K562 (cell line): ENCODE measurements around the gene FBXL4. TPM values are rescaled to one million over a fixed set of nuclear protein-coding genes. Genes with fewer than 3 reads are reported as not detected.

Experiments used
- ATAC-seq: fragments of 200-7000 bp; cut with Tn5 transposase; 3 replicates; pipeline ENCODE4 v1.9.1; 2020; ENCODE audit warnings: moderate library complexity
- BruUV-seq: library from RNA; stranded (reverse); fragments of 400-500 nt; replicated peaks from 2 replicates; lab custom pipeline; 2021; lab: Mats Ljungman, UMichigan
- CTCF ChIA-PET: fragments of 300-600 bp; formaldehyde crosslinking; extraction: SDS; loops from one replicate; lab custom pipeline; 2021; ENCODE audit warnings: low intra/inter-chr PET ratio; lab: Yijun Ruan, JAX
- POLR2A ChIA-PET: fragments of 300-600, 350-650 bp; sonication (Branson Sonifier 250); formaldehyde crosslinking; extraction: SDS; loops from one replicate; lab custom pipeline; 2021; ENCODE audit warnings: antibody characterized with exemption, inconsistent platforms; lab: Yijun Ruan, JAX
- DNase-seq, 4 experiments: peaks; one replicate each; pipeline versions ENCODE4 v3.0.0 to v3.0.0-alpha.2; 2011 to 2018; ENCODE audit warnings: low spot score in 3 of 4, mixed read lengths in 3 of 4; ENCODE audit errors: extremely low read depth in 1 of 4
- FAIRE-seq: peaks from 2 replicates; lab custom pipeline; 2011; peaks lifted over from hg19 to GRCh38; lab: Jason Lieb, UNC
- H2AFZ ChIP-seq: 2 replicates; pipeline ENCODE4 v1.6.0; 2011; ENCODE audit warnings: low read depth, low read length, control low read depth, inconsistent platforms
- H3K27ac ChIP-seq: fragments of 200-600 bp; 3 replicates; pipeline ENCODE4 v1.8.0; 2011; ENCODE audit warnings: low read depth, mild to moderate bottlenecking, control low read depth, inconsistent platforms, low read length, moderate library complexity, mixed read lengths; ENCODE audit errors: extremely low read depth
- H3K27me3 ChIP-seq, 2 experiments: fragments of 300-600 bp in 1 of 2; 2 replicates in 1 of 2; 3 replicates in 1 of 2; pipeline versions ENCODE4 v1.6.0 to v1.8.0; 2011; ENCODE audit warnings: inconsistent platforms in 2 of 2, low read length in 2 of 2, mild to moderate bottlenecking in 1 of 2, mixed read lengths in 1 of 2, moderate library complexity in 1 of 2; ENCODE audit not compliant: control insufficient read depth in 2 of 2, insufficient read depth in 2 of 2
- H3K36me3 ChIP-seq: fragments of 300-600 bp; 3 replicates; pipeline ENCODE4 v1.8.0; 2011; ENCODE audit warnings: mild to moderate bottlenecking, low read length, inconsistent platforms; ENCODE audit not compliant: control insufficient read depth, insufficient read depth
- H3K4me1 ChIP-seq, 2 experiments: fragments of 200-600 bp in 1 of 2; replicated peaks in 1 of 2; 2 replicates in 1 of 2; 3 replicates in 1 of 2; pipeline versions ENCODE4 v1.5.1 to v1.8.0; 2011; ENCODE audit warnings: inconsistent platforms in 2 of 2, low read length in 2 of 2, mild to moderate bottlenecking in 1 of 2, mixed read lengths in 1 of 2, moderate library complexity in 1 of 2; ENCODE audit not compliant: control insufficient read depth in 2 of 2, insufficient read depth in 2 of 2
- H3K4me2 ChIP-seq: 2 replicates; pipeline ENCODE4 v1.6.1; 2011; ENCODE audit warnings: low read length, control low read depth, inconsistent platforms, mixed read lengths; ENCODE audit not compliant: insufficient read depth
- H3K4me3 ChIP-seq: fragments of 200-600 bp; sonication (generic), shearing (Covaris generic); 2 replicates; pipeline ENCODE4 v1.5.1; 2016; ENCODE audit warnings: control low read depth, inconsistent platforms
- H3K79me2 ChIP-seq: fragments of 200-600 bp; 3 replicates; pipeline ENCODE4 v1.8.0; 2011; ENCODE audit warnings: low read length, inconsistent platforms; ENCODE audit not compliant: control insufficient read depth, insufficient read depth
- H3K9ac ChIP-seq, 2 experiments: 2 replicates each; pipeline versions ENCODE4 v1.6.0 to v1.6.1; 2011; ENCODE audit warnings: low read depth in 2 of 2, low read length in 2 of 2, control low read depth in 1 of 2, inconsistent platforms in 1 of 2, mild to moderate bottlenecking in 1 of 2, mixed read lengths in 1 of 2; ENCODE audit not compliant: insufficient read depth in 1 of 2
- H3K9me1 ChIP-seq: one replicate; pipeline ENCODE4 v1.6.0; 2011; ENCODE audit warnings: inconsistent platforms, mild to moderate bottlenecking, low read length, moderate library complexity; ENCODE audit not compliant: control insufficient read depth, insufficient read depth
- H3K9me3 ChIP-seq: replicated peaks from 2 replicates; pipeline ENCODE4 v1.5.1; 2011; ENCODE audit warnings: low read depth, low read length, inconsistent platforms; ENCODE audit not compliant: control insufficient read depth, insufficient read depth
- H4K20me1 ChIP-seq: replicated peaks from 2 replicates; pipeline ENCODE4 v1.6.1; 2011; ENCODE audit warnings: low read length, inconsistent platforms, mixed read lengths; ENCODE audit not compliant: control insufficient read depth, insufficient read depth
- AFF4 ChIP-seq: sonication (generic); formaldehyde crosslinking; IDR thresholded peaks from 2 replicates; pipeline ENCODE4 v1.8.0; 2023; ENCODE audit warnings: mild to moderate bottlenecking, missing genetic modification reagents
- ARID1B ChIP-seq: fragments of 450-650 bp; IDR thresholded peaks from 2 replicates; pipeline ENCODE4 v1.6.1; 2016; ENCODE audit warnings: antibody characterized with exemption, mild to moderate bottlenecking, inconsistent platforms
- CREB1 ChIP-seq, 2 experiments: sonication (generic) in 1 of 2; formaldehyde crosslinking in 1 of 2; IDR thresholded peaks; 2 replicates each; pipeline versions ENCODE4 v1.6.1 to v1.8.0; 2012 to 2022; ENCODE audit warnings: inconsistent platforms in 1 of 2, mild to moderate bottlenecking in 1 of 2, missing genetic modification reagents in 1 of 2, moderate library complexity in 1 of 2
- DNMT1 ChIP-seq: fragments of 450-650 bp; IDR thresholded peaks from 2 replicates; pipeline ENCODE4 v1.6.1; 2016; ENCODE audit warnings: antibody characterized with exemption, mild to moderate bottlenecking
- DPF2 ChIP-seq: fragments of 450-650 bp; IDR thresholded peaks from 2 replicates; pipeline ENCODE4 v1.6.1; 2016
- FOXP1 ChIP-seq: sonication (generic); formaldehyde crosslinking; IDR thresholded peaks from 2 replicates; pipeline ENCODE4 v1.8.0; 2022; ENCODE audit warnings: mild to moderate bottlenecking, missing genetic modification reagents
- HDAC3 ChIP-seq: fragments of 450-650 bp; IDR thresholded peaks from 2 replicates; pipeline ENCODE4 v1.6.1; 2018; ENCODE audit warnings: borderline replicate concordance, mild to moderate bottlenecking, moderate library complexity; ENCODE audit not compliant: partially characterized antibody
- KLF16 ChIP-seq: IDR thresholded peaks from 2 replicates; pipeline ENCODE4 v1.6.1; 2016; ENCODE audit warnings: antibody characterized with exemption
- NBN ChIP-seq: fragments of 450-650 bp; IDR thresholded peaks from 2 replicates; pipeline ENCODE4 v1.6.1; 2016; ENCODE audit warnings: low read depth, mild to moderate bottlenecking
- NCOA1 ChIP-seq: fragments of 450-650 bp; IDR thresholded peaks from 2 replicates; pipeline ENCODE4 v1.6.1; 2016; ENCODE audit warnings: low read depth
- PPARD ChIP-seq: fragments of 250-450 bp; sonication (Bioruptor Pico); IDR thresholded peaks from 2 replicates; pipeline ENCODE4 v1.8.0; 2022; ENCODE audit warnings: inconsistent platforms, mild to moderate bottlenecking, moderate library complexity
- STAG1 ChIP-seq: sonication (generic); formaldehyde crosslinking; IDR thresholded peaks from 2 replicates; pipeline ENCODE4 v1.5.0; 2020; ENCODE audit warnings: missing genetic modification reagents, borderline replicate concordance
- SUPT5H ChIP-seq: fragments of 450-650 bp; IDR thresholded peaks from 2 replicates; pipeline ENCODE4 v1.6.1; 2016
- ZFP36 ChIP-seq: fragments of 150-350 bp; IDR thresholded peaks from 2 replicates; pipeline ENCODE4 v1.6.1; 2018; ENCODE audit warnings: low read length, low read depth; ENCODE audit not compliant: partially characterized antibody
- ZNF134 ChIP-seq: fragments of 250-450 bp; sonication (Bioruptor Pico); conservative IDR thresholded peaks from 2 replicates; pipeline ENCODE4 v1.4.0; 2020
- ZNF764 ChIP-seq: fragments of 250-450 bp; sonication (Bioruptor Pico); IDR thresholded peaks from 2 replicates; pipeline ENCODE4 v1.4.0; 2020; ENCODE audit warnings: low read depth, mild to moderate bottlenecking, moderate library complexity
- WGBS: fragments of 100-300 bp; shearing (Covaris generic); methylation state at CpG from one replicate; pipeline ENCODE4 v1.1.6; 2016; ENCODE audit warnings: low coverage, mixed read lengths; ENCODE audit not compliant: insufficient coverage; ENCODE audit errors: missing lambda C conversion rate; 5-methylcytosine and 5-hydroxymethylcytosine counted together
- in situ Hi-C: fragments of 300-500 bp; cut with MboI; formaldehyde crosslinking; loops from 4 replicates; pipeline ENCODE4 v1.15.0; 2018; ENCODE audit warnings: inconsistent platforms, mixed read lengths
- intact Hi-C: fragments of 100-400 bp; cut with micrococcal nuclease; formaldehyde crosslinking; loops from 2 replicates; pipeline ENCODE4 v1.14.2; 2022
- polyA plus RNA-seq, 8 experiments: library from polyadenylated mRNA; depleted of rRNA in 4 of 8; stranded (reverse) in 5 of 8; unstranded in 3 of 8; fragments of >200 nt; fragmentation: Nextera tagmentation in 2 of 8; fragmentation: Illumina TruSeq in 1 of 8; extraction: Ambion mirVana in 2 of 8; extraction: Trizol in 1 of 8; gene quantifications; 2 replicates each; pipeline versions ENCODE4 v1.2.1 to v1.2.3, GENCODE V29; 2011 to 2014; ENCODE audit warnings: inconsistent platforms in 1 of 8, missing spikeins in 1 of 8
- total RNA-seq, 7 experiments: library from RNA; depleted of rRNA in 6 of 7; stranded (reverse); fragments of >200 nt in 6 of 7; fragmentation: Illumina TruSeq in 2 of 7; extraction: Trizol in 2 of 7; gene quantifications; 2 replicates each; pipeline versions ENCODE4 v1.2.1 to v1.2.3, GENCODE V29; 2011 to 2021; ENCODE audit warnings: low replicate concordance in 1 of 7

The FBXL4 gene
- total and polyA plus RNA-seq, 9 of the 15 experiments (the other 6 are each of a cell fraction or from before 2014, with no cell fraction given) = 4.2 to 23.1 (median 7.7) TPM

GRCh38 chr6:98885330-98885729, 62.4 kb downstream of the FBXL4 start:
- 95% methylated on average over 3 of the region's 3 CpGs for WGBS
- no peak overlapping the region for H3K9ac ChIP-seq
- H3K79me2 ChIP-seq = no peaks in the 10 kb centered on the region
- H3K4me2 ChIP-seq = no peak overlapping the region
- H3K27ac ChIP-seq = no peak overlapping the region
- intact Hi-C loops = no loop called here
- no TSS peak for BruUV-seq
- CTCF ChIA-PET = no interaction called here
- POLR2A ChIA-PET = no interaction called here
- H3K9me3 ChIP-seq = no peaks in the 10 kb centered on the region
- DNase-seq (no peak), ATAC-seq (no peak), FAIRE-seq (no peak)
- peak; percentile 54; the same call in 1 of the 2 replicates for TF ChIP-seq ZNF134 (CRISPR knock-in tag)
- no peak for TF ChIP-seq PPARD (CRISPR knock-in tag)
- in situ Hi-C loops = no loop called here
- H3K4me3 ChIP-seq = no peak overlapping the region
- H3K4me1 ChIP-seq = no peaks in the 10 kb centered on the region
- H3K9me1 ChIP-seq = no peaks in the 10 kb centered on the region
- H4K20me1 ChIP-seq = no peaks in the 10 kb centered on the region
- H3K36me3 ChIP-seq = peaks cover 13% of the 10 kb centered on the region; the same call in 1 of the 3 replicates
- no peak overlapping the region for H2AFZ ChIP-seq
- H3K27me3 ChIP-seq = no peaks in the 10 kb centered on the region

GRCh38 chr6:98880486-98880885, 67.3 kb downstream of the FBXL4 start:
- Histone ChIP-seq H3K9me3 (no peaks in the 10 kb centered on the region), H2AFZ (no peak overlapping the region), H3K9ac (no peak overlapping the region), H3K9me1 (no peaks in the 10 kb centered on the region), H3K36me3 (peaks cover 9% of the 10 kb centered on the region; the same call in 1 of the 3 replicates), H3K27ac (no peak overlapping the region), H3K79me2 (no peaks in the 10 kb centered on the region), H3K4me2 (no peak overlapping the region), H3K4me1 (no peaks in the 10 kb centered on the region), H4K20me1 (no peaks in the 10 kb centered on the region), H3K4me3 (no peak overlapping the region), H3K27me3 (no peaks in the 10 kb centered on the region)
- POLR2A ChIA-PET = interaction anchor here (0.7 kb wide), 1 partner anchor 9 kb away, joined by 5 read pairs; no protein-coding TSS in a partner anchor
- no peak for DNase-seq
- ATAC-seq = no peak
- intact Hi-C loops = no loop called here
- FAIRE-seq = peak; percentile 60
- CTCF ChIA-PET = no interaction called here
- BruUV-seq = no TSS peak
- in situ Hi-C loops = no loop called here
- no peak for TF ChIP-seq ZNF764 (CRISPR knock-in tag)
- TF ChIP-seq HDAC3 = no peak
- TF ChIP-seq ARID1B = no peak
- TF ChIP-seq DNMT1 = no peak
- no peak for TF ChIP-seq CREB1 (IDR thresholded peaks at IDR 0.05)
- TF ChIP-seq CREB1 (CRISPR knock-in tag; IDR thresholded peaks at IDR 0.05) = no peak
- no peak for TF ChIP-seq ZFP36
- TF ChIP-seq DPF2 = no peak
- no peak for TF ChIP-seq NBN
- no peak for TF ChIP-seq STAG1 (CRISPR knock-in tag)
- no peak for TF ChIP-seq FOXP1 (CRISPR knock-in tag)
- no peak for TF ChIP-seq NCOA1
- TF ChIP-seq AFF4 = no peak
- TF ChIP-seq SUPT5H = no peak
- TF ChIP-seq KLF16 = no peak
